HG03460 (cell line): ENCODE measurements around the gene WDR91.

Experiments used
- ATAC-seq: cut with Tn5 transposase; IDR thresholded peaks from one replicate; pipeline ENCODE4 v1.9.1; 2021; ENCODE audit not compliant: unreplicated experiment

The WDR91 gene

DNA sequence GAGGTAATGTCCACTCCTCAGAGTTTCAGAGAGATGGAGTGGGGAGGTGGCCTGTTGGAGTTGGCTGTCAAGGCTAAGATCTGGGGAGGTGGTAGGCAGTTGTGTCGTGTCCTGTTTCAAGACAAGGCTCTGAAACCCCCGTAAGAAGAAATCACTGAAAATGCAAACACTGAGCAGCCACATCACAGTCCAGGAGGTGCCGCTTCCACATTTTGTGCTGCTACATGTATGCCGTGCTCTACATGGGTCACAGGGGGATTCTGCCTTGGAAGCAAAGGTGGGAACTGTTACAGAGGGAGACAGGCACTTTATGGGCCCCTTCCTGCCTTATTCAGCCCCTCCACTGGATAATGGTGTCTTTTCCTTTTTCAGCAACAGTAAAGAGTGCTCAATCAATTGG, 11.9 kb downstream of the WDR91 start:
- no peak for ATAC-seq

DNA sequence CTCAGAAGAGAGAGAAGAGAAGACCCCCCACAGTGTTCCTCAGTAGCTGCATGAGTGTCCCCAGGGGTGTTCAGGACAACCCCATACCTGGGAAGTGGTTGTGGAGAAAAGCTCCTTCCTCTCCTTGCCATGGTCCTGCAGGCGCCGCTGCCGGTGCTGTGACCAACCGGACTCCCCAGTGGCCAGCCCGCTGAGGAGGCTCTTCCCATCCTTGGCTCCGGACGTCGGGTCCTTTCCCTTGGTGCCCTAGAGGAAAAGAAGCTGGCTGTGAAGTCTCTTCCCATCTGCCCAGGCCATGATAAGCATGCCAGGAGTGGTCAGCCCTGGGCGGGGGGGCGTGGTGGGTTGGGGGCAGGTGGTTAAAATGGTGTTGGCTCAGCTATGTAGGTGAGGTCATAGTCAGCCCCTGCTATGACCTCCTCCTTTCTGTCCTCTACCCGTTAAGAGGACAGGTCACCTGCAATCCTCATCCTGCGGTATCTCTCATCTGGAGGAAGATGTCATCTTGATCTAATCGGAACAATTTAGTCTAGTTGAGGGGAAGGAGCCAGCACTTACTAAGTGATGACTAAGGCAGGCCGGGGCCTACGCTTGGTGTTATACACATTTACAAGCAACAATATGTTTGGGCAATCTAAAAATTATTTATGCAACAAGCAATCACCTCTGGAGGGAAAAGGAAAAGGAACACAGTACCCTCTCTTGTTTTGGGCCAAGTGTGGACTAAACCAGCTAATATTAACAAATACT, 13.2 kb downstream of the WDR91 start:
- no peak for ATAC-seq

DNA sequence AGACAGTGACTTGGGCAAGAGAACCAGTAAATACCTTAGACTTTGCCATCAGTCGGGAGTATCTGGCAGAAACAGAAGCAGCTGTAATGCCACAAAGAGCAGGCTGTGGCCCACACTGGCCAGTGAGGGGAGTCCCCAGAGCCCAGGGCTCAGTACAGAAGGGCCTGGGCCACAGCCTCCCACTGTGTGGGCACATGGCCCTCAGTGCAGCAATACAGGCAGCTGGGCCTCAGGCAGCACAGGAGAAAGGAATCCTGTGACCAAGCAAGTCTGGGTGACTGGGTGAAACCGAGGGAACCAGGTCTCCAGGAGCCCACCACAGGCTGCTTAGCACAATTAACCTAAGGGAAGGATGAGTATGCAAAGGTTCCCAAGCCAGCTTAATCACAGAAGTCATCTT, 14.0 kb downstream of the WDR91 start:
- no peak for ATAC-seq

DNA sequence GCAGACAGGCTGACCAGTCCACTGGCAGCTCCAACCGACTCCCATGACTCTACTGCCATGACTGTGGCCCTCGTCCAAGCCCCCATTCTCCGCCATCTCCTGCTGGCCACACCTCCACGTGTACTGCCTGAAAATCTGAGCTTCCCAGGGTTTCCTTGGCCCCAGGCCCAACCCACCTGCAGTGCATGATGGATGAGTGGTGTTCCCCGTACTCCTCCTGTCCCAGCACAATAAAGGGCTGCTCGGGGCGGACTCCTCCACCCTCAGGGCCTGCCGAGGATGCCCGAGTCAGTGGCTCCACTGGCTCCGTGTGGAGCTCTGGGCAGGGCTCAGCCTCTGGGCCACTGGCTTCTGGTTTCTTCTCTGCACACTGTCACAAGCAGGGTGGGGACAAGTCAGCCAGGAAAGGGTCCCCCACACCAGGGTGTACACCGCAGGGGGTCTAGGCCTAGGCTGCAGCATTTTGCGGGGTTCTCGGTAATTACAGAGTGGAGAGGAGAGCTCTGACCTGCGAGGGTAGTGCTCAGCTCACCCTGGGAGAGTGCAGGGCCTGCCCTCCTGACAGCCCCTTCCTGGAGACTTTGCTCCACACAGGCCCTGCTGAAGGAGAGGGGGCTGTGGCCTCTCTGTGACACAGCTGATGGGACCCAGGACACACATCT, 15.2 kb downstream of the WDR91 start:
- no peak for ATAC-seq

DNA sequence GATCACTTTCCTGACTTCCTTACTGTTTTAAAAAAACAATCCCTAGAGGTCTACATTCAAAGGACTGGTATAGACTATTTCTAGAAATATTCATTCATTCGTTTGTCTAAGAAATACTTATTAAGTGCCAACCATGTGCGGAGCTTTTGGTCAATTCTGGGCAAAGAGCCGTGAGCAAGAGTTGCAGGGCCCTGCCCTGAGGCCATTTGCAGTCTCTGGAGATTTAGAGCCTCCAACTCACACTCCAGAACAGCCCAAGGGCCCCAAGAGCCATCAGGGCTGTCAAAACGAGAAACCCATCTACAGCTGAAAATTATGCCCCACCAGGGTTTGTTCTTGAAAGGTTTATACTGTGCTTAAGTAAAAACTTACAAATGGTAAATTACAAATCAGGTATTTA, 16.2 kb downstream of the WDR91 start:
- no peak for ATAC-seq

DNA sequence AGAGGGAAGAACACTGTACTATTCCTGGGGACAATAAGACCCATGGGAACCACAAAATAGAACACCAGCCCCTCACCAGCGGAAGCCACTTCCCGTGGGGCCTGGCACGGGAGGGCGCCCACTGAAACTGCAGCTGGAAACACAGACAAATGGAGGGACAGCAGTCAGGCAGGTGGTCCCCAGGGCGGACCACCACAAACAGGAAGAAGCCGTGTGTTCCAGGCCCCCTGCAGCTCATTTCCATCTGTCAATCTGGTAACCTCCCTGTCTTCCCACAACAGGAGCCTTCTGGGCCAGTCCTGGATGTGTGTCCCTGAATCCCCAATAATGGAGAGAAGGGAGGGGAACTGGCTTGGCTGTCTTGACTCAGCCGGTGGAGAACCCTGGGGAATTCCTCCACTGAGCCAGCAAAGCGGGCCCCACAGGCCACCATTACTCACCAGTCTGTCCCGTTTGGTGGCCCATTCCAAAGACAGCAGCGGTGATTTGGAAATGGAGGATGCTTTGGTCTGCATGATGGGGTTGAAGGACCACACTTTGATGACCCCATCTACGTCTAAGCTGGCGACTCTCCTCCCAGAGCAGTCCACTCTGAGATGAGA, 16.7 kb downstream of the WDR91 start:
- no peak for ATAC-seq

DNA sequence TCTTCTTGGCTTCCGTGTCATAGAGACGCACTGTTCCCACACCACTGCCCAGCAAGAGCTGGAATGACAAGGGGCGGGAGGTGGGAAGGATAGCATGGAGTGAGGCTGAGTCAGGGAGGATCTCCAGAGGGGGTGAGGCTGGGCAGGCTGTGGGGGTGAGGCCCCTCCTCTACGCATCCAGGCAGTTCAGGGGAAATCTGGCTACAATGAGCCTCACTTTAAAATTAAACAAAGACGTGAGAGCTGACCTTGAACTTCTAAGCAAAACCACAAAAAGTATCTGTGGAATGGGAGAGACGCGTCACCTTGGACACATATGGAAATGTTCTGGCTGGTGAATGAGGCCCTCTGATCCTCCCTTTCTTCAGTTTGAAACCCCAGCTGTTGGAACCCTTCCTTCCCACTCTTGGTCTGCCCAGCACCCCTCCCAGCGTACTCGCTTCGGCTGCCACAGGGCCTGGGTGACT, 17.7 kb downstream of the WDR91 start:
- ATAC-seq: no peak

DNA sequence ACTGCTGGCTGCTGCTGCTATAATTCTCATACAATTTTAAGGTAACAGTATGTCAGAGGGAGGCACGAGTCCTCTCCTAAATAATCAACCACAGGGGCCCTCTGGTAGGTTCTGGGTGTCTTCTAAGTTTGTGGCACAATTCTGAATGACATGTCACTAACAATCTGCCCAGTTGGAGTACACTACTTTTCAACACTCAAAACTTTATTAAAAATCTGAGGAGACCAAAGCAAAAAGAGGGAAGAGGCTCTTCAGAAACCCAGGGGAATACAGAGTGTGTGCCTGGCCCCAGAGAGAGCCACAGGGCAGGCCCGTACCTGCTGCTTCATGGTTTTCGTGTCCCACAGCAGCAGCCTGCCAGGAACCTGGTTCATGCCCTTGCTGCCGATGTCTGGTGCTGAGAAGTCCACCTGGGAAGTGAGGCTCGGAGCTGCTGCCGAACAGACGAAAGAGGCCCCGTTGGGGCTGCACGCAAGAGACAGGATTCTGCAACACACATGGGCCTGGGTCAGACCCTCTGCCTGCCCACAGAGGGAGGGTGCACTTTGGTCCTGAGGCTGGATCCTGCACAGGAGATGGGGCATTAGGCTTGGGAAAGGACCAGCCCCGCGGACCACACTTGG, 18.3 kb downstream of the WDR91 start:
- ATAC-seq: no peak

DNA sequence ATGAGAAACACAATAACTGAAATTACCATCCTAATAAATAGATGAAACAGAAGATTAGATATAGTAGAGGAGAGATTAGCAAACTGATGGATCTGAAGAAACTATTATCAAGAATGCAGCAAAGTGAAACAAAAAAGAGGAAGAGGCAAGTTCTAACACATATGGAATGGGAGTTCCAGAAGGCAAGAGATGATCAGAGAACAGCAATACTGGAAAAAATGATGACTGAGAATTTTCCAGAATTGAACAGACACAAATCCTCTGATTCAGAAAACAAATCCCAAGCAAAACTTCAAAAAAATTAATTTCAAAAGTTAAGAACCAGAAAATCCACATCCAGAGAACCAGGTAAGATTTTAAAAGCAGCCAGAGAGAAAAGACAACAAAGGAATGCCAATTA, 20.6 kb downstream of the WDR91 start:
- no peak for ATAC-seq

DNA sequence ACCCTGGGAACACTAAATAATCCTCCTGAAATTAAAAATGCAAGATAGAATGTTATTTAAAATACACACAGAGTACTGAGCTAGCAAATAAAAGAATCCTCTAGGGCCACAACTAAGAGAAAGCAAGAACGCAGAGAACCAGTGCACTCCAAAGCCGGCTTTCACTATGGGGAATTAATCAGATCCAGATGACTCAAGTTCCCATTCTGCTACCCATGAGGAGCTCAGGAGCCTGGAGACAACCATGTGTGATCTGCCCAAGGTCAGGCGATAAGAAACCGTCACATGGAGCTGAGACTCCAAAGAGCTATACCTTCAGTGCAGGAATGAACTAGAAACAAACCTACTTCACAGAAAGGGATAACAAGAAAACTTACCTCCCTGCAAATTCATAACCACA, 21.4 kb downstream of the WDR91 start:
- ATAC-seq: no peak

DNA sequence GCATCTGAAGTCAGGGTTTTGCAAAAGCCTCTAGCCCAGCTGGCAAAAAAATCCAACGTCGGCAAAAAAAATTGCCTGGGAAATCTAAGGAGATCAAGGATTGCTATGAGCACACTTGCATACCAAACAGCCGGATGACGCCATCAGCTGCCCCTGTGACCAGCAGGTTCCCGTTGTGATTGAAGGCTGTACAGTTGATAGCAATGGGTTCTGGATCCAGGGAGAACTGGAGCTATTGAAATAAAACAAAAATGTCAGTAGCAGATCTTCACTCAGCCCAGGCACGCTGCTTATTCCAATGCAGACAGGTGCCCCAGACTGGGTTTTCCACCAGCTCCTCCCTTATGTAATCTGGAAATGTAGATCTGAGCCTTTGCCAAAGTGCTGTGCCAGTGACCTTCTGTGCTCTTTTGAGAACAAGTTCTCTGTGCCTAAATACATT, 22.1 kb downstream of the WDR91 start:
- ATAC-seq: no peak

DNA sequence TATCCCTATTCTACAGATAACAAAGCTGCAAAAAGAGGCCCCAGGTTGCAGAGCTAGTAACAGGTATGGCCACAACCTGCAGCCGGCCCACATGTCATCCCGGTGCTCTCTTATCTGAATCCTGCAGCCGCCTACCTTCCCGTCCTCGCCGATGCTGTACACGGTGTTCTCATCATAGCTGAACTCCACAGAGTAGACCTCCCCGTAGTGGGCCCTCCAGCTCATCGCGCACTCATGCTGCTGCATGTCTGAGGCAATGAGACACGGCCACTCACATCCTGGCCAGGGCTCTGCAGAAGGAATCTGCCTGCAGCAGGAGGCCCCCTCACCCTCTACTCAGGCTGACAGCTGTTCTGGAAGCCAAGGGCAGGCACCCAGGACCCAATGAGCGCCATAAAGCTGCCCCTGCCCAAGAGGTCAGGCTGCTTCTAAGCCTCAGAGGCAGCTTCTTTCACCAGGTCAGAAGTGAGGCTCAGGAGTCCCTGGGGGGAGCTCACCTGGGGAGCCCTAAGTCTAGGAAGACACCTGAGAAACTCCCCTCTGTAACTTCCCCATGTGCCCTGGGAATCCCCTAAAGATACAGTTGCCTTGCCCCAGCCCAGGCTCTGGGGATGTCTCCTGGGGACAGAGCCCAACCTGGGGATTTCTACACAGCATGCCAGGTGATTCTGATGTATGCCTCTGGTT, 22.9 kb downstream of the WDR91 start:
- ATAC-seq: peak; percentile 43

DNA sequence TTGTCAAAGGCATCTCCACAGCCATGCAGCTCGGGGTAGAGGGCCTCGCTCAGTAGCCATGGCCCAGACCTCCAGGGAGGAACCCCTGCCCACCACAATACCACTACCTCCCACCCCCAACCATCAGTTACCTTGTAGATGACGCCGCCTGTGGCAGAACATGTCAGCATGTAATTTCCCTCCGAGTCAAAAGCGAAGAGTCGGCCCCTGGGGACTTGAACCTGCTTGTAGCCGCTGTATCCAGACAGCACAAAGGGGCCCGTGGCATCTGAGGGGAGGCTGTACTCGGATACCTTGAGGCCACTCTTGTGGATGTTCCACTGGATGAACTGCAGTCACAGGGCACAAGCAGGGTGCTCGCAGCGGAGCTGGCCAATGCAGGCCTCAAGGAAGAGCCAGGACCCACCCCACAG, 24.5 kb downstream of the WDR91 start:
- peak; percentile 40 for ATAC-seq

DNA sequence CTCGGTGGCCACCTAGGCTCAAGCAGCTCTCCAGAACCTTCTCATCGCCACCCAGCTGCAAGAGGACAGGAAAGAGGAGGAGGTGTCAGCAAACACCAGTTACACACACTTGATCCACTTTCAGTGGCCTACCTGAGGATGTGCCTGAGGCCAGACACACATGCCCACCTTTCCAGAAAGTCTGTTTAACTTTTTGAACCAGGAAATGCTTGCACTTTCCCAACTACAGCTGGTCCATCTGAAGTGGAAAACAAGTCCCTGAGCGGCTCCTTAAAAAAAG, 25.1 kb downstream of the WDR91 start:
- ATAC-seq: no peak

DNA sequence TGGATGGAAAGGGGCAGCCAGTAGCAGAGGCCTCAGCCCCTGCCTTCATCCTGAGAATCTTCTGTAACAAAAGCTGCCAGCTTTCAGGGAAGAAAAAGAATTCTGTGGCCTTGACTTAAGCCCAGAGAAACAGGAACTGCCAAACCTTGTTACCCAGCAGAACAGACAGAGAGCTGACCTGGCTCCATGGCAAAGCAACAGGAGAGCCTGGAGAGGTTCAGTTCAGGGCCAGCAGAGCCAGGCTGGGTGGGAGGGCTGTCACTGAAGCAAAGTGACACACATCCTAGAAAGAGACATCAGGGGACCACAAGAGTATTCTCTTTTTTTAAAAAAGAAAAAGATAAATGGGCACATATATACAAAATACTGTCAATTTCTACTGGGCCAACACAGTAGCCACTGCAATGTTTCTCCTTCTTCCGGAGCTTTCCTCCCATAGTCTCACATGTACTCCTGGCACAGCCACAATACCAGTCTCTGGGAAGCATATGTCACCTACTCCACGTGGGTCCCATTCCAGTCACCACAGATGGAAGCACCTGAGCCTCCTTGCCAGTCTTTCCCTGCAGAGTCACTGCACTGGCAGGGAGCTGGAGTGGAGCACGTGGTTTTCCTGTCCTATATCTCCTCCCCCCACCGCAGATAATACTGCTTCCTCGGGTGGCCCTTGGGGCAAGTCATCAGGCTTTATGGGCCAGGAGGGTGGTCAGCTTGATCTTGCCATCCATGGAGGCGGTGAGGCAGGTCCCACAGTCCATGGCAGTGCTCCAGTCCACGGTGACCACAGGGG, 25.7 kb downstream of the WDR91 start:
- no peak for ATAC-seq

DNA sequence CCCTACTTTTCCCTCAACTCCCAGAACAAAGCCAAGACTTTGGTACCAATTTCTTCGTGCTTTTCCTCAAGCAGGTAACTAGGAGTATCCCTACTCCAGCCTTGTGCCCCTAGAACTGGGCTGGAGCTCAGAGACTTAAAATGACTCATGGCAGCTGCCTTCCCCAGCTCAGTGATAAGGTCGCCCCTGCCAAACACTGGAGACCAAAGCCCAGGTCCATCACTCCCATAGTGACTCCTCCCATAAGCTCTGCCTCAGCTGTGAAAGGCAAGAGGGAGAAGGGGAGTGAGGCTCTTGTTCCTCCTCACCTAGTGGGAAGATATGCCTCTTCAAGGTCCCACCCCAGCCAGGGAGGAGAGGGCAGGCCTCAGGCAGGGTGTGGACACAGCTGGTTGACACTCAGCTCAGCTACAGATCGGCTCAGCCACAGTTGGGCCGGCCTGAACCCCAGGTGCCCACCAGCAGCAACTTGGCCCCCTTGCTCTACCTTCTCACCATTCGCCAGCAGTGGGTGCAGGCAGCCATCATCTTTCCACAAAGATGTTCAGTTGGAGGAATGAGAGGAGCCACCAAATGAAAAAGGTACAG, 27.0 kb downstream of the WDR91 start:
- no peak for ATAC-seq

DNA sequence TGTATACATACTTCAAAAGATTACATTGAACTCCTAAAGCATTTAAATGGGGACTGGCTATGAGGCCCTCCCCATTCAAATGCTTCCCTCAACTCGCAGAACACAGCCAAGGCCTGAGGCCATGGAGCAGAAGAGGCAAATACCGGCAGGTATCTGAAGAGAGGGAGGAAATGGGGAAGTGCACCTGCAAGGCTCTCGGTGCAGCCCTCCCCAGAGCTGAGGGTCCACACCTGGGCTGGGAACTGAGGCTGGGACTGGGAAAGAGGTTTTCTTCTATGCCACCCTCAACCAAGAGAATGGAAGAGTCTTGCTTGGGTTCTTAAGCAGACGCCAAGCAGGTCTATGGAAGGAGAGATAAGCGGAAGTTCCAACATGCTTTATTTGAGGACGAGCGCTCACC, 27.8 kb downstream of the WDR91 start:
- no peak for ATAC-seq

DNA sequence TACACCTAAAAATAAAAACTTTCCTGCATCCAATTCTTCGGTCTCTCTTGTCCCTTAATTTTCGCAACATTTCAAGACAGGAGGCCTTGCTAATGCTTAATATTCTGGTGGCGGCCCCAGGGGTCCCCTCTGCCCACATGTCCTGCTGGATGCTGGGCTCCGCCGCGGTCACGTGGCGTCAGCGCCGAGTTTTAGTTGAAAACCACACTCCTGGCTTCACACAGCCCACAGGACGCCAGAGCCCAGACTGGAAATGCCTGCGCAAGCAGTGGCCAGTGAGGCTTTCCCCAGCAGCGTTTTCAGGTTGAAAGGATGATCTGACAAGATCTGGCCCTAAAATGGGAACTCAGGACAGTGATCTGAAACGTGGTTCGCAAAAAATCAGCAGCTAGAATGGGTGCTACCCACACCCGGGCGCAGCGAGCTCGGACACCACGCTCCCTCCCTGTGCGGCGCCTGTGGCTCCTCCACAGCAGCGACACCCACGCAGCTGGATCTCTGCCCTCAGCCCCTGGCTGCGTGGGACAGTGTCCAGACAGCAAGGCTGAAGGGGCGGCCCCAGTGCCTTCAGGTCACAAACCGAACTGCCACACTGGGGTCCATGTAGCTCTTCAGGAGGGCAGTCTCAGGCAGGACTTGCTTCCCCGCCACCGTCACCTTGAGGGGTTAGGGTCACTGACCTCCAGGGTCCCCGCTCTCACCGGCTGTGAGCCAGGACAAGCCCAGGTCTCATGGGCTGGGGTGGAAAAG, 29.2 kb downstream of the WDR91 start:
- ATAC-seq: no peak

DNA sequence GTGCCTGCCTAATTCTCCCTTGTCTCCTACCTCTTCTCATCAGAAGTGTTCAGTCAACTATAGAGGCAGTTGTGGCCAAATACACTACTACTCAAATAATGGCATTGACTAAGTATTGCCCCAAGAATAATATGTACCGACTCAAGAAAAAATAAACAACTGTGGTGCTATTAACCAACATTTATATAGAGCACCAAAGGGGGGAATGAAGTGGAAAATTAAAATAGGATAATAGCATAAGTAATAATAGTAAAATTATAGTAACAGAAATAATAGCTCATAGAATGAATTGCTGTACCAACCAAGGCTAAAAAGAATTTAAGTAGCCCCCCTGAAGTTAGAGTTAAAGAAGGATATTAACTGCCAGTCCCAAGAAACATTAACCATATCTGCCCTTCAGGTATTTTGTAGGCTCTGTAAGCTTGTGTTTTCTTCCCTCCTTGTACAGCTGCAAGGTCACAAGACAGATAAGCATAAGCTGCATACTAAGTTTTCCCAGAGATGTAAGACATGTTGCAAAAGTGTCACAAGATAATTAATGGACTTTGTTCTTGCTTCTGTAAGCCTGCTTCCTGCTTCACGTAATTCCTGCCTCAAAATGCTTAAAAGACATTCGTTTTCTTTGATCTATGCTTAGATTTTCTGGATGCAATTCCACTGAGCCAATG, 29.9 kb downstream of the WDR91 start:
- no peak for ATAC-seq
